Lower leg skin (tissue), 3 donors: ENCODE results near the gene TNFRSF11A.

Source experiments
- CTCF ChIP-seq, 3 donors: fragments of 450-650 bp; IDR thresholded peaks; one replicate each; pipeline ENCODE4 v1.5.1; 2016; ENCODE audit warnings: antibody characterized with exemption in 3 of 3, mild to moderate bottlenecking in 3 of 3, moderate library complexity in 2 of 3
- POLR2A ChIP-seq, 2 donors: fragments of 450-650 bp; IDR thresholded peaks; one replicate each; pipeline ENCODE4 v1.6.1; 2016 to 2017; ENCODE audit warnings: antibody characterized with exemption in 2 of 2, mild to moderate bottlenecking in 1 of 2, moderate library complexity in 1 of 2

- TF ChIP-seq CTCF (IDR thresholded peaks at IDR 0.05) = no peak
- TF ChIP-seq POLR2A (IDR thresholded peaks at IDR 0.05) = no peak
Measured at GRCh38 chr18:62289047-62289446, 36.1 kb upstream of the TNFRSF11A start.
